ENCODE measurements around the gene CENPH.
"Not testable (repeated sequence)": the region's sequence is repeated elsewhere in the genome, so short reads cannot be mapped to it uniquely, and the experiment has no call there.

The CENPH gene

GRCh38 chr5:69209602-69210001 is 20.2 kb downstream of the CENPH start:
- no peak for FAIRE-seq
- no peak for DNase-seq (ENCODE audit: low spot score)

- FAIRE-seq (no peak), DNase-seq (ENCODE audit: low spot score) (no peak)
Observed at GRCh38 chr5:69211200-69211599, 21.8 kb downstream of the CENPH start.

- FAIRE-seq (no peak), DNase-seq (ENCODE audit: low spot score) (no peak)
Observed at GRCh38 chr5:69212022-69212421, 22.6 kb downstream of the CENPH start.

- no peak for FAIRE-seq
- DNase-seq (ENCODE audit: low spot score): no peak
Observed at GRCh38 chr5:69213513-69214215, 24.3 kb downstream of the CENPH start.

- DNase-seq (ENCODE audit: low spot score) (no peak), FAIRE-seq (no peak)
Observed at GRCh38 chr5:69217151-69217511, 27.7 kb downstream of the CENPH start.

GRCh38 chr5:69217548-69218526 is 28.5 kb downstream of the CENPH start:
- DNase-seq (ENCODE audit: low spot score) (peak; percentile 60), FAIRE-seq (no peak)

GRCh38 chr5:69219939-69220338 is 30.6 kb downstream of the CENPH start:
- FAIRE-seq: no peak

GRCh38 chr5:69220371-69220770 is 31.0 kb downstream of the CENPH start:
- FAIRE-seq; DNase-seq (ENCODE audit: low spot score): not testable (repeated sequence)

More at GRCh38 chr5:69219939-69220338, 30.6 kb downstream of the CENPH start:
- DNase-seq (ENCODE audit: low spot score): no peak

GRCh38 chr5:69220833-69221232 is 31.4 kb downstream of the CENPH start:
- DNase-seq (ENCODE audit: low spot score); FAIRE-seq: not testable (repeated sequence)

- FAIRE-seq: no peak
- no peak for DNase-seq (ENCODE audit: low spot score)
Observed at GRCh38 chr5:69224520-69224919, 35.1 kb downstream of the CENPH start.

- FAIRE-seq: no peak
- no peak for DNase-seq (ENCODE audit: low spot score)
Observed at GRCh38 chr5:69225860-69226259, 36.5 kb downstream of the CENPH start.

- FAIRE-seq: no peak
- DNase-seq (ENCODE audit: low spot score): no peak
Observed at GRCh38 chr5:69230181-69230580, 40.8 kb downstream of the CENPH start.

GRCh38 chr5:69231281-69231680 is 41.9 kb downstream of the CENPH start:
- no peak for FAIRE-seq
- no peak for DNase-seq (ENCODE audit: low spot score)

- FAIRE-seq (no peak), DNase-seq (ENCODE audit: low spot score) (no peak)
Observed at GRCh38 chr5:69231851-69232250, 42.5 kb downstream of the CENPH start.

GRCh38 chr5:69234457-69235268 is 45.3 kb downstream of the CENPH start, which contains the start of gene CDK7:
TSS of gene CDK7 (plus strand) at chr5:69234886. CDS start at chr5:69234976, 90 bp downstream.
- FAIRE-seq (no peak), DNase-seq (ENCODE audit: low spot score) (peak; percentile 64)

- DNase-seq (ENCODE audit: low spot score); FAIRE-seq: not testable (repeated sequence)
Observed at GRCh38 chr5:69236733-69237132, 47.4 kb downstream of the CENPH start.

- FAIRE-seq (no peak), DNase-seq (ENCODE audit: low spot score) (no peak)
Observed at GRCh38 chr5:69237877-69238276, 48.5 kb downstream of the CENPH start.

GRCh38 chr5:69238760-69239251 is 49.4 kb downstream of the CENPH start:
- peak; percentile 57 for FAIRE-seq
- DNase-seq (ENCODE audit: low spot score): peak; percentile 36

GRCh38 chr5:69242215-69242927 is 53.0 kb downstream of the CENPH start:
- DNase-seq (ENCODE audit: low spot score): no peak
- no peak for FAIRE-seq

GRCh38 chr5:69245031-69245430 is 55.6 kb downstream of the CENPH start:
- no peak for FAIRE-seq
- no peak for DNase-seq (ENCODE audit: low spot score)

- no peak for FAIRE-seq
Observed at GRCh38 chr5:69248019-69248418, 58.6 kb downstream of the CENPH start.

More at GRCh38 chr5:69248019-69248418, 58.6 kb downstream of the CENPH start:
- DNase-seq (ENCODE audit: low spot score): no peak
